Thyroid gland (tissue), 4 donors: ENCODE measurements around the gene PDP2. TPM values are rescaled to one million over a fixed set of nuclear protein-coding genes. Genes with fewer than 3 reads are reported as not detected.

ENCODE experiments used
- DNase-seq, 2 donors: peaks; one replicate each; pipeline ENCODE4 v3.0.0-alpha.2; 2019
- H3K27ac ChIP-seq, 3 donors: fragments of 200-600 bp; sonication (generic); 1 replicate in 2 of 3; 2 replicates in 1 of 3; pipeline ENCODE4 v1.5.1; 2016 to 2019; ENCODE audit warnings: mild to moderate bottlenecking in 1 of 3, moderate library complexity in 1 of 3
- H3K27me3 ChIP-seq: fragments of 200-600 bp; sonication (generic); one replicate; pipeline ENCODE4 v1.5.1; 2019
- H3K36me3 ChIP-seq, 2 donors: fragments of 200-600 bp; sonication (generic); one replicate each; pipeline ENCODE4 v1.5.1; 2016 to 2019
- H3K4me1 ChIP-seq, 2 donors: fragments of 200-600 bp; sonication (generic); one replicate each; pipeline ENCODE4 v1.5.1; 2017 to 2019
- H3K4me3 ChIP-seq, 3 donors: fragments of 200-600 bp; sonication (generic); replicated peaks in 1 of 3; 1 replicate in 2 of 3; 2 replicates in 1 of 3; pipeline ENCODE4 v1.5.1; 2016; ENCODE audit warnings: mild to moderate bottlenecking in 1 of 3
- H3K9me3 ChIP-seq: fragments of 200-600 bp; sonication (generic); one replicate; pipeline ENCODE4 v1.5.1; 2017
- POLR2A ChIP-seq, 2 donors: fragments of 450-650 bp; IDR thresholded peaks; one replicate each; pipeline ENCODE4 v1.6.1; 2017; ENCODE audit warnings: antibody characterized with exemption in 2 of 2, mild to moderate bottlenecking in 2 of 2, moderate library complexity in 1 of 2
- WGBS, 2 donors: methylation state at CpG; one replicate each; pipeline ENCODE4 v1.1.5; 2017; 5-methylcytosine and 5-hydroxymethylcytosine counted together
- intact Hi-C: fragments of 100-400 bp; cut with DNase I; formaldehyde crosslinking; loops from one replicate; pipeline ENCODE4 v1.15.1; 2023
- total RNA-seq, 4 donors: library from RNA; depleted of rRNA; stranded (reverse); fragments of >200 nt; gene quantifications; one replicate each; pipeline ENCODE4 v1.2.3, GENCODE V29; 2016
- TF ChIP-seq, protein P1 (sequence below), 6 experiments: fragments of 200-600 bp in 3 of 6; fragments of 450-650 bp in 3 of 6; sonication (generic) in 3 of 6; IDR thresholded peaks; one replicate each; pipeline ENCODE4 v1.5.1; 2016 to 2019; ENCODE audit warnings: antibody characterized with exemption in 6 of 6, mild to moderate bottlenecking in 2 of 6, inconsistent platforms in 1 of 6, moderate library complexity in 1 of 6

PDP2 gene
- total RNA-seq, 4 donors from 2014 or later: 10.7 to 34.5 (median 26.9) TPM

DNA sequence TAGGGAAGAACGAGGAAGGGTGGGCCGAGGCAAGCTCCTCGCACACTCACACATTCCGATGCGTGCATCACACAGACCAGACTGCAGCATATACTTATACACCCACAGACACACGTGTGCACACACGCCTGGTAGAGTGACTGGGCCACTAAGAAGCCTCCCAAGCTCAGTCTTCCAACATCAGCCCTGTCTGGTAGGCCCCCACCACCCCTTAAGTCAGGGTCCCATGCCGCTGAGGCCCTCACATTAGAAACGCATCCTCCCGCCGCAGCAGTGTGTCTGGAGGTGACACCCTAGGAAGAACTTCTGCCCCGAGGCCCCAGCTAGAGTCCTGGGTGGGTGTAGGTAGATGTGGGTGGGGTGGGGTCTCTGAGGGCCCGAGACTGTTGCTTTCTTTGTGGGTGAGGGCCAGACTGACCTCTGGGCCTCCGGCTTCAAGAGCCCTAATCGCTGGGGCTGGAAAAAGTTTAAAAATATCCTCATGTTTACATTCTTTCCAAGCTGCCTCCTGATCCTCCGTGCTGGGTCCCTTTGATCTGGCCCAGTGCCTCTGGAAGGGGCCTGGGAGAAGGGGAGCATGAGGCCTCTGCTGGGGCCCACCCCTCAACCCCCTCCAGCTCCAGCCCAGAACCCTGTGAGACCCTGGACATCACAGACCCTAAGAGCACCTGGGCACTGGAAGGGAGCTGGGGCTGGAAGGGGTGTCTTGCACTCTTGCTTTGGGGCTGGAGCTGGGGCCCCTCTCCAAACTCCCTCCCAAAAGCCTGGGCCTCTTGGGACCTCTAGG is 24.7 kb downstream of the PDP2 start:
- no peaks in the 10 kb centered on the region for H3K9me3 ChIP-seq
- 54 to 61% methylated on average over 10 to 15 of the region's 16 CpGs for WGBS, 2 donors
- intact Hi-C loops: no loop called here
- H3K27me3 ChIP-seq: no peaks in the 10 kb centered on the region
- H3K4me1 ChIP-seq: peaks cover 49 to 62% of the 10 kb centered on the region in 2 donors
- H3K36me3 ChIP-seq: no peaks in the 10 kb centered on the region
- peak in 1 of 2 donors; percentile 53 for DNase-seq
- peak overlapping the region; percentile 67 to 98 (median 89) for H3K27ac ChIP-seq
- no peak overlapping the region for H3K4me3 ChIP-seq
- TF ChIP-seq, protein P1, sequence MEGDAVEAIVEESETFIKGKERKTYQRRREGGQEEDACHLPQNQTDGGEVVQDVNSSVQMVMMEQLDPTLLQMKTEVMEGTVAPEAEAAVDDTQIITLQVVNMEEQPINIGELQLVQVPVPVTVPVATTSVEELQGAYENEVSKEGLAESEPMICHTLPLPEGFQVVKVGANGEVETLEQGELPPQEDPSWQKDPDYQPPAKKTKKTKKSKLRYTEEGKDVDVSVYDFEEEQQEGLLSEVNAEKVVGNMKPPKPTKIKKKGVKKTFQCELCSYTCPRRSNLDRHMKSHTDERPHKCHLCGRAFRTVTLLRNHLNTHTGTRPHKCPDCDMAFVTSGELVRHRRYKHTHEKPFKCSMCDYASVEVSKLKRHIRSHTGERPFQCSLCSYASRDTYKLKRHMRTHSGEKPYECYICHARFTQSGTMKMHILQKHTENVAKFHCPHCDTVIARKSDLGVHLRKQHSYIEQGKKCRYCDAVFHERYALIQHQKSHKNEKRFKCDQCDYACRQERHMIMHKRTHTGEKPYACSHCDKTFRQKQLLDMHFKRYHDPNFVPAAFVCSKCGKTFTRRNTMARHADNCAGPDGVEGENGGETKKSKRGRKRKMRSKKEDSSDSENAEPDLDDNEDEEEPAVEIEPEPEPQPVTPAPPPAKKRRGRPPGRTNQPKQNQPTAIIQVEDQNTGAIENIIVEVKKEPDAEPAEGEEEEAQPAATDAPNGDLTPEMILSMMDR (IDR thresholded peaks at IDR 0.05): no peak
- TF ChIP-seq POLR2A (IDR thresholded peaks at IDR 0.05): no peak

DNA sequence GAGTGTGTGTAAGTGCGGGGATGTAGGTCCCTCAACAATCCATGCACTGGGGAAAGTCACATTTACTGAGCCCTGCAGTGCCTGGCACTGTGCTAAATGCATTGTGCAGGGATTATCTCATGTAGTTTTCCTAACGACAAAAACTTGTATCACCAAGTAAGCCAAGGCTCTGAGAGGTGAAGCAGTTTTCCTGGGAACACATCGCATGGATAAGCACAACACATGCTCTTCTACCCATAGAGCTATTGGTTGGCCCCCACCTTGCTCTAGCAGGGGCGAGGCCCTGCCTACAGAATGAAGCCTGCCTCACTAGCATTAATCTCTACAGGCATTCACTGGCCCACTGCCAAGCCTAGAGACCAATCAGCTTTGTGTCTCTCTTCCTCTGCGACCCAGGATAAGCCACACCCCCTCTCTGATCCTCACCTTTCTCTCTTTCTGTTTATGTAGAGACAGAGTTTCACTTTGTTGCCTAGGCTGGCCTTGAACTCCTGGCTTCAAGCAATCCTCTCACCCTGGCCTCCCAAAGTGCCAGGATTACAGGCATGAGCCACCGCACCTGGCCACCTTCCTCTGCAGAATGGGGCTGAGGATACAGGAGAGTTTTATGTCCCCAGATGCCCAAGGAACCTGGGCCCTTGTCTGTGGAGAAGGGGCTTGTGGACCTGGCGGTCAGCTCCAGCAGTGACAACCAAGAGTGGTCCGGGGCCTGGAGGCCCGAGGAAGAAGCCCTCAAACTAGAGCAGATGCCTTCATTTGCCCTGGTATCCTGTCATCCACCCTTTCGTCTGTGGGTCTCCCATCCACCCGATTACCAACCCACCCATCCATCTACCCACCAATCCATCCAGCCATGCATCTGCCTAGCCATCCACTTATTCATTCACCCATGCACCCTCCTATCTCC is 25.6 kb downstream of the PDP2 start:
- peak in 1 of 2 donors; percentile 14 for TF ChIP-seq POLR2A (IDR thresholded peaks at IDR 0.05)
- TF ChIP-seq, protein P1 (IDR thresholded peaks at IDR 0.05): no peak
- intact Hi-C loops: no loop called here
- DNase-seq: peak; percentile 86 to 88
- H3K9me3 ChIP-seq: no peaks in the 10 kb centered on the region
- no peaks in the 10 kb centered on the region for H3K36me3 ChIP-seq
- H3K4me1 ChIP-seq: peaks cover 41 to 54% of the 10 kb centered on the region in 2 donors
- no peak overlapping the region for H3K4me3 ChIP-seq
- 64 to 67% methylated on average over 11 of the region's 11 CpGs for WGBS, 2 donors
- no peaks in the 10 kb centered on the region for H3K27me3 ChIP-seq
- peak overlapping the region; percentile 67 to 98 (median 89) for H3K27ac ChIP-seq

DNA sequence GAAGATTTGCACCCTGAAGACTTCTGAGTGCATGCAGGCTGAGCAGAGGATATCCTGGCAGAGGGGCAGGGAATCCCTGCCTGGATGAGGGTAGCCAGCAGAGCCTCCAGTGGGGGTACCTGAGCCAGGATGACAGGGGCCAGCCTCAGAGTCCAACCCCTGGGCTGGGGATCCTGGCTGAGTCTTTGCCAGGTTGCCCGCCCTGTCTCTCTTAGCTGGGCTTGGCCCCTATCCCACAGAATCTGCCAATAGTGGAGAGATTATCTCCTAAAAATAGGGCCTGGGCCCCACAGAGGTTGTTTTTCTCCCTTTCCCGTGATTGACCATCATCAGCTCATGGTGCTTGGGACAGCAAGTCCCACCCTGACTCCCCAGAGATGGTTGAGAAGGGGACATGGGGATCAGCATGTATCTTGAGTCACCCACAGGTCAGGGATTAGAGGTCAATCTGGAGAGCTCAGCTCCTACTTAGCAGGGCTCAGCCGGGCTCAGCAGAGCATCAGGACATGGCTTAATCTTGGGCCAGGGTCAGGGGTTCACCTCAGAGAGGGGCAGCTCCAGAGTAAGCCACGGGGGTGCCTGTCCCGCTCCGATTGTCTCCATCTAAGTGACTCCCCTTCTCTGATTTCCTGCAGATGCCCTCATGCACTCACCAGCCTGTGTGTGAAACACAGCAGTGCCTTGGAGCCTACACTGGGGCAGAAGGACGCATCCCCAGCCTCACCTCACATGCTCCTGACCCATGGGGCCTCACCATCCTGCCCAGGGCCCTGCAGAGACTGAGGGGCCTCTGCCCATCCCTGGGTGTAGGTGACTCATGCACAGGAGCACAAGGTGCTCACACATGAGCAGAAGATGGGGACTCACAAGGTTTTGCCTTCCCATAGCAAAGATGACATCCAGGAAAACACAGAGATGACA is 26.9 kb downstream of the PDP2 start:
- Histone ChIP-seq H3K4me3 (no peak overlapping the region), H3K4me1 (peaks cover 29 to 41% of the 10 kb centered on the region in 2 donors), H3K27me3 (no peaks in the 10 kb centered on the region), H3K27ac (peak overlapping the region in 2 of 3 donors; percentile 89 to 98), H3K36me3 (no peaks in the 10 kb centered on the region), H3K9me3 (no peaks in the 10 kb centered on the region)
- no peak for TF ChIP-seq POLR2A (IDR thresholded peaks at IDR 0.05)
- TF ChIP-seq, protein P1 (IDR thresholded peaks at IDR 0.05): no peak
- 84 to 85% methylated on average over 2 to 7 of the region's 7 CpGs for WGBS, 2 donors
- no peak for DNase-seq
- intact Hi-C loops: no loop called here

DNA sequence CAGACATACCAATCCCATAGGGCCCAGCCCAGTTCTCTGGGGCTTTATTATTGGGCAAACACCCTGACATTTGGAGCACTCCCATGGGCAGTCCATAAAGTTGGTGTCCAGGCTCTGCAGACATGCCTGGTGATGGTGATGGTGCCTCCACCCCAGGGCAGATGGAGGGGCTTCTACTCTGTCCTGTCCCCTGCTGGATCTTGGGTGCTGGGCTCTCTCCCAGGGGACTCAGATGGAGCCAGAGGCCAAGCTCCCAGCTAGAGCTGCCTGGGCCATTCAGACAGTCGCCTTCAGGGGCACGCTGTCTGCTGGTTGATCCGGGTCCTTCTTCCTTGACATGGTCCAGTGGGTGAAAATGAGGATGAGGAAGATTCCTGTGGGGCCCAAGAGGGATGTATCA is 27.8 kb downstream of the PDP2 start:
- H3K36me3 ChIP-seq: no peaks in the 10 kb centered on the region
- H3K27me3 ChIP-seq: no peaks in the 10 kb centered on the region
- no peak overlapping the region for H3K4me3 ChIP-seq
- TF ChIP-seq POLR2A (IDR thresholded peaks at IDR 0.05): no peak
- TF ChIP-seq, protein P1 (IDR thresholded peaks at IDR 0.05): no peak
- peaks cover 19 to 32% of the 10 kb centered on the region in 2 donors for H3K4me1 ChIP-seq
- no peak overlapping the region for H3K27ac ChIP-seq
- 89 to 95% methylated on average over 3 of the region's 3 CpGs for WGBS, 2 donors
- no peak for DNase-seq
- intact Hi-C loops: no loop called here
- H3K9me3 ChIP-seq: no peaks in the 10 kb centered on the region
